ENCODE data around the gene RHPN2. TPM values are rescaled to one million over a fixed set of nuclear protein-coding genes. Genes with fewer than 3 reads are reported as not detected.
A peak's percentile ranks its signal among the peaks of the same experiment; 100 is the strongest.

RHPN2 gene
- total and polyA plus RNA-seq, 2 of the 13 experiments (the other 11 are each of a cell fraction or from before 2014, with no cell fraction given), result 20.3 to 48.0 TPM

- no peak for TF ChIP-seq PBX2 (CRISPR knock-in tag; IDR thresholded peaks at IDR 0.05)
- no peak for TF ChIP-seq MXD1 (CRISPR knock-in tag; IDR thresholded peaks at IDR 0.05)
- no peak for TF ChIP-seq SMYD3 (CRISPR knock-in tag; IDR thresholded peaks at IDR 0.05)
- 0 out of 2 replicates have a peak, but pooled peaks have one; percentile 39 for TF ChIP-seq HNF1B (CRISPR knock-in tag; IDR thresholded peaks at IDR 0.05)
- TF ChIP-seq ONECUT2 (CRISPR knock-in tag; IDR thresholded peaks at IDR 0.05), result no peak
- no peak for TF ChIP-seq FOXC1 (CRISPR knock-in tag; IDR thresholded peaks at IDR 0.05; ENCODE audit: borderline replicate concordance)
- peak; percentile 35; the same call in 1 of the 2 replicates for TF ChIP-seq ARID4A (CRISPR knock-in tag; IDR thresholded peaks at IDR 0.05; ENCODE audit: borderline replicate concordance)
- peak; percentile 40; the same call in 1 of the 2 replicates for TF ChIP-seq ZNF333 (CRISPR knock-in tag; IDR thresholded peaks at IDR 0.05; ENCODE audit: borderline replicate concordance)
- TF ChIP-seq HMGXB4 (CRISPR knock-in tag; IDR thresholded peaks at IDR 0.05; ENCODE audit: borderline replicate concordance in 1 of 2, low read depth in 1 of 2), result no peak
- TF ChIP-seq TFE3 (CRISPR knock-in tag; IDR thresholded peaks at IDR 0.05), result no peak
- no peak; the same call in 1 of the 2 replicates for TF ChIP-seq CSRNP2 (CRISPR knock-in tag; conservative IDR thresholded peaks at IDR 0.05; ENCODE audit: low read depth)
- TF ChIP-seq KLF6 (CRISPR knock-in tag; IDR thresholded peaks at IDR 0.05), result no peak
- TF ChIP-seq ZFP62 (CRISPR knock-in tag; IDR thresholded peaks at IDR 0.05), result no peak
- TF ChIP-seq MIXL1 (CRISPR knock-in tag; IDR thresholded peaks at IDR 0.05), result no peak
- TF ChIP-seq CC2D1A (CRISPR knock-in tag; IDR thresholded peaks at IDR 0.05), result no peak
Observed at GRCh38 chr19:33064792-33065550, at the start of gene RHPN2 (continued).

Data from HepG2 (cell line).